Measurements from ENCODE around the gene DOK4.

DOK4 gene

GRCh38 chr16:57505169-57505568 is 18.9 kb upstream of the DOK4 start:
- Histone ChIP-seq H3K79me2 (ENCODE audit: control insufficient read depth, low read length) (no peaks in the 10 kb centered on the region), H3F3A (ENCODE audit: control insufficient read depth, insufficient read depth) (no peaks in the 10 kb centered on the region), H3K9me2 (replicated peaks; ENCODE audit: control insufficient read depth, low read length) (no peaks in the 10 kb centered on the region), H3K36me3 (ENCODE audit: control insufficient read depth, low read length) (no peaks in the 10 kb centered on the region), H3K9me3 (ENCODE audit: control insufficient read depth, insufficient read depth, low read length) (no peaks in the 10 kb centered on the region), H4K20me1 (ENCODE audit: control insufficient read depth, insufficient read depth, low read depth, low read length) (no peaks in the 10 kb centered on the region), H3K27ac (ENCODE audit: low read depth, low read length) (no peak overlapping the region), H3K4me1 (ENCODE audit: control insufficient read depth, low read length) (no peaks in the 10 kb centered on the region), H3K4me3 (ENCODE audit: low read length) (no peak overlapping the region), H3K4me2 (ENCODE audit: low read length) (no peak overlapping the region), H3K27me3 (ENCODE audit: control insufficient read depth, low read length) (peaks cover 50% of the 10 kb centered on the region)
- TF ChIP-seq CTCF (IDR thresholded peaks at IDR 0.05; ENCODE audit: low read depth, low read length, poor library complexity, severe bottlenecking) (no peak), EZH2phosphoT487 (IDR thresholded peaks at IDR 0.05; ENCODE audit: borderline replicate concordance, low read length) (no peak)

DNA sequence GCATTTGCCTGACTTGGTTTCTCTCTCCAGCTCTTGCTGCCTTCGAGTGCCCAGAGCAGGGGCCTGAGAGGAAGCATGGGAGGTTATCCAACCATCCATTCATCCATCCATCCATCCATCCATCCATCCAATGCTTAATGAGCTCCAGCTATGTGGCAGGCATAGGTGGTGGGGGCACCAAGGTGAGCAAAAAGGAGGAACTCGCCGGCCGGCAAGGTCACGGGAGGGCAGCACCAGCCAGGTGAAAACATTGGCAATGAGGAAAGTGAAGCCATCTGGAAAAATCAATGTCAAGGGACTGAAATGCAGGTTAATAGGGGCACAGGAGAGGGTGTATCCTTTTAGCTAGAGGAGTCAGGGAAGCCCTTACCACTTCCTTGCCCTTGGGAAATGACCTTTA is 18.2 kb upstream of the DOK4 start:
- H3K9me2 ChIP-seq (replicated peaks; ENCODE audit: control insufficient read depth, low read length) = no peaks in the 10 kb centered on the region
- no peak overlapping the region for H3K4me2 ChIP-seq (ENCODE audit: low read length)
- H3K27ac ChIP-seq (ENCODE audit: low read depth, low read length) = no peak overlapping the region
- no peaks in the 10 kb centered on the region for H3K79me2 ChIP-seq (ENCODE audit: control insufficient read depth, low read length)
- peaks cover 51% of the 10 kb centered on the region for H3K27me3 ChIP-seq (ENCODE audit: control insufficient read depth, low read length)
- no peaks in the 10 kb centered on the region for H3F3A ChIP-seq (ENCODE audit: control insufficient read depth, insufficient read depth)
- H3K4me1 ChIP-seq (ENCODE audit: control insufficient read depth, low read length) = no peaks in the 10 kb centered on the region
- H4K20me1 ChIP-seq (ENCODE audit: control insufficient read depth, insufficient read depth, low read depth, low read length) = no peaks in the 10 kb centered on the region
- no peaks in the 10 kb centered on the region for H3K36me3 ChIP-seq (ENCODE audit: control insufficient read depth, low read length)
- H3K4me3 ChIP-seq (ENCODE audit: low read length) = no peak overlapping the region
- TF ChIP-seq CTCF (IDR thresholded peaks at IDR 0.05; ENCODE audit: low read depth, low read length, poor library complexity, severe bottlenecking) (no peak), EZH2phosphoT487 (IDR thresholded peaks at IDR 0.05; ENCODE audit: borderline replicate concordance, low read length) (no peak)
- no peaks in the 10 kb centered on the region for H3K9me3 ChIP-seq (ENCODE audit: control insufficient read depth, insufficient read depth, low read length)

GRCh38 chr16:57504001-57504400 is 17.7 kb upstream of the DOK4 start:
- H3K9me3 ChIP-seq (ENCODE audit: control insufficient read depth, insufficient read depth, low read length) = no peaks in the 10 kb centered on the region
- H3K27ac ChIP-seq (ENCODE audit: low read depth, low read length) = no peak overlapping the region
- no peak overlapping the region for H3K4me2 ChIP-seq (ENCODE audit: low read length)
- TF ChIP-seq EZH2phosphoT487 (IDR thresholded peaks at IDR 0.05; ENCODE audit: borderline replicate concordance, low read length) (no peak), CTCF (IDR thresholded peaks at IDR 0.05; ENCODE audit: low read depth, low read length, poor library complexity, severe bottlenecking) (no peak)
- no peaks in the 10 kb centered on the region for H3K36me3 ChIP-seq (ENCODE audit: control insufficient read depth, low read length)
- peaks cover 53% of the 10 kb centered on the region for H3K27me3 ChIP-seq (ENCODE audit: control insufficient read depth, low read length)
- H4K20me1 ChIP-seq (ENCODE audit: control insufficient read depth, insufficient read depth, low read depth, low read length) = no peaks in the 10 kb centered on the region
- no peaks in the 10 kb centered on the region for H3K4me1 ChIP-seq (ENCODE audit: control insufficient read depth, low read length)
- no peaks in the 10 kb centered on the region for H3K9me2 ChIP-seq (replicated peaks; ENCODE audit: control insufficient read depth, low read length)
- no peak overlapping the region for H3K4me3 ChIP-seq (ENCODE audit: low read length)
- no peaks in the 10 kb centered on the region for H3F3A ChIP-seq (ENCODE audit: control insufficient read depth, insufficient read depth)
- H3K79me2 ChIP-seq (ENCODE audit: control insufficient read depth, low read length) = no peaks in the 10 kb centered on the region

DNA sequence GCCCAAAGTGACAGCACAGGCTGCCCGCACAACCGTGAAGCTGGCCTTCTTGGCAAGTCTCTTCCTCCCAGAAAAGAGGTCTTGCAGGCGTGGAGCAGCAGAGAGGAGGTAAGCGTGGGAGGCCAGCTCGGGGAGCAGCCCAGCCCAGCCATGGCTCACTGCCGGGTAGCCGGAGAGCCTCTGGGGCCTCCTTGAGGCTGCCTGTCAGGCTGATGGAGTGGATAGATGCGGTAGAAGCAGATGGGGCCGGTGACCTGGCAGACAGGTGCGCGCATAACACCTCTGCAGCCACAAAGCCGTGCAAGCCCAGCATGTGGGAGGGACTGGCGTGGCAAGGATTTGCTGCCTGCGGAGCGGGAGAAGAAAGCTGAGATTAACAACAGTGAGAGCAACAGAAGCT is 17.1 kb upstream of the DOK4 start:
- H3K4me3 ChIP-seq (ENCODE audit: low read length) = no peak overlapping the region
- no peaks in the 10 kb centered on the region for H3F3A ChIP-seq (ENCODE audit: control insufficient read depth, insufficient read depth)
- H3K4me2 ChIP-seq (ENCODE audit: low read length) = no peak overlapping the region
- no peaks in the 10 kb centered on the region for H3K79me2 ChIP-seq (ENCODE audit: control insufficient read depth, low read length)
- TF ChIP-seq EZH2phosphoT487 (IDR thresholded peaks at IDR 0.05; ENCODE audit: borderline replicate concordance, low read length) = no peak
- H3K27me3 ChIP-seq (ENCODE audit: control insufficient read depth, low read length) = peaks cover 53% of the 10 kb centered on the region
- no peaks in the 10 kb centered on the region for H3K9me2 ChIP-seq (replicated peaks; ENCODE audit: control insufficient read depth, low read length)
- H3K36me3 ChIP-seq (ENCODE audit: control insufficient read depth, low read length) = no peaks in the 10 kb centered on the region
- H3K4me1 ChIP-seq (ENCODE audit: control insufficient read depth, low read length) = no peaks in the 10 kb centered on the region
- no peaks in the 10 kb centered on the region for H4K20me1 ChIP-seq (ENCODE audit: control insufficient read depth, insufficient read depth, low read depth, low read length)
- no peak overlapping the region for H3K27ac ChIP-seq (ENCODE audit: low read depth, low read length)
- H3K9me3 ChIP-seq (ENCODE audit: control insufficient read depth, insufficient read depth, low read length) = no peaks in the 10 kb centered on the region

All from DOHH2 (cell line).